SU-DHL-6 (cell line): ENCODE results near the gene DNAI7.

ENCODE experiments used
- EZH2phosphoT487 ChIP-seq: fragments of 200-600 bp; sonication (generic), shearing (Covaris generic); conservative IDR thresholded peaks from 2 replicates; pipeline ENCODE4 v1.6.1; 2018; ENCODE audit warnings: mild to moderate bottlenecking, antibody characterized with exemption, low read length, moderate library complexity, mixed read lengths
- TF ChIP-seq, protein P1 (sequence below): fragments of 200-600 bp; sonication (generic); IDR thresholded peaks from one replicate; pipeline ENCODE4 v1.5.1; 2017; ENCODE audit warnings: antibody characterized with exemption, mild to moderate bottlenecking, low read length, moderate library complexity; ENCODE audit not compliant: insufficient read depth, poor library complexity, severe bottlenecking

DNA sequence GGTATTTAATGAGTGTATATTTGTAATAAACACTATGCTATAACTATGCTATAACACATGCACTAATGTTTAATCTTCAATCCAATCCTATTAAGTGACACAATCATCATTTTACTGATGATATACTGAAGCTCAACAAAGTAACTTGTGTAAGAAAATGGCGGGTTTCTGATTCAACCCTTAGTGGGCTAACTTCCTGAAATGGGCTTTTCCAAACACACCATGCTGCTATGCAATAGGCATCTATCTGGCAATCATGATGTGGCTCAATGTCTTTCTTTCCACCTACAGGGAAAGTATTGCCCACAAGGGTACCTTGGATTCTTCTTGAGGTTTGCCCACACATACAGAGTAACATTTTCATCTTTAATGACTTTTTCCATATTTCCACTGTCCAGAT, 48.3 kb downstream of the DNAI7 start:
- TF ChIP-seq, protein P1, sequence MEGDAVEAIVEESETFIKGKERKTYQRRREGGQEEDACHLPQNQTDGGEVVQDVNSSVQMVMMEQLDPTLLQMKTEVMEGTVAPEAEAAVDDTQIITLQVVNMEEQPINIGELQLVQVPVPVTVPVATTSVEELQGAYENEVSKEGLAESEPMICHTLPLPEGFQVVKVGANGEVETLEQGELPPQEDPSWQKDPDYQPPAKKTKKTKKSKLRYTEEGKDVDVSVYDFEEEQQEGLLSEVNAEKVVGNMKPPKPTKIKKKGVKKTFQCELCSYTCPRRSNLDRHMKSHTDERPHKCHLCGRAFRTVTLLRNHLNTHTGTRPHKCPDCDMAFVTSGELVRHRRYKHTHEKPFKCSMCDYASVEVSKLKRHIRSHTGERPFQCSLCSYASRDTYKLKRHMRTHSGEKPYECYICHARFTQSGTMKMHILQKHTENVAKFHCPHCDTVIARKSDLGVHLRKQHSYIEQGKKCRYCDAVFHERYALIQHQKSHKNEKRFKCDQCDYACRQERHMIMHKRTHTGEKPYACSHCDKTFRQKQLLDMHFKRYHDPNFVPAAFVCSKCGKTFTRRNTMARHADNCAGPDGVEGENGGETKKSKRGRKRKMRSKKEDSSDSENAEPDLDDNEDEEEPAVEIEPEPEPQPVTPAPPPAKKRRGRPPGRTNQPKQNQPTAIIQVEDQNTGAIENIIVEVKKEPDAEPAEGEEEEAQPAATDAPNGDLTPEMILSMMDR, result no peak
- TF ChIP-seq EZH2phosphoT487, result no peak
